NCI-H2227 treated with DMSO at 0.1 percent for 48 hours (cell line): ENCODE results near the gene PDPK1.
"Not testable (repeated sequence)": the region's sequence is repeated elsewhere in the genome, so short reads cannot be mapped to it uniquely, and the experiment has no call there.

Experiments
- DNase-seq: peaks from one replicate; lab custom pipeline; 2025; lab: John Stamatoyannopoulos, UW

The PDPK1 gene

DNA sequence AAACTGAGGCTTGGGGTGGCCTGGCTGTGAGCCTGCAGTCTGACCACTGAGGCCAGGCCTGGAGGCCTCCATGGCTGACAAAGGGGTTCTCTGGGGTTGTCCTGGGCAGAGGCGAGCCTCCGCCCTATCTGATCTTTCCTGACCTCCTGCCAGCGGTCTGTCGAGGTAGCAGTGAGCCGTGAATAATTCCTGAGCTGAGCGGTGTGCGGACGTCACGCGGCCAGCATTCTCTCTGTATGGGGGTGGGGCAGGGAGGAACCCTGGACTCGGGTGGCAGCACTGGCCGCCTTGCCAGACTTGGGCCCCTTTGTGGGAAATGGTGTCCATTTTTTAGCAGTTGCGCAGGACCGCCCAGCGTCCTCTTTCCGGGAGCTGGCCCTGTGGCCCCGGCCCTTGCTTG, 74.1 kb downstream of the PDPK1 start:
- not testable (repeated sequence) for DNase-seq

DNA sequence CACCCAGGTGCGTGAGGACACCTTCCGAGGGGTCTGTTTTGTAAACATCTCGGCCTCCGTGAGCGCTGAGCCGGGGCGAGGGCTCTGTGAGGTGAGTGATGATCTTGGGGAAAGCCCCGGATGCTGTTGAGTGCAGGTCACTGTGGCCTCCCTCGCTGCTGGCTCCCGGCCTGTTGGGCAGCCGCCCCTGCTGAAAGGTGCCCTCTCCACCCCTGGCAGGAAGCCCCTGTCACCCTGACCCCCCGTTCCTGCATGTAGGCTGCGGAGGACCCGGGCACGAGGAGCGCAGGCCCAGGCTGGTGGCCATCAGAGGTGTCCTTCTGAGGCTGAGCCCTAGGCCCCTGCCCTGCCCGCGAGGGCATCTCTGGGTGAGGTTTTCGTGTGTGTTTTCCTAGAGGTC, 75.4 kb downstream of the PDPK1 start:
- DNase-seq = not testable (repeated sequence)

DNA sequence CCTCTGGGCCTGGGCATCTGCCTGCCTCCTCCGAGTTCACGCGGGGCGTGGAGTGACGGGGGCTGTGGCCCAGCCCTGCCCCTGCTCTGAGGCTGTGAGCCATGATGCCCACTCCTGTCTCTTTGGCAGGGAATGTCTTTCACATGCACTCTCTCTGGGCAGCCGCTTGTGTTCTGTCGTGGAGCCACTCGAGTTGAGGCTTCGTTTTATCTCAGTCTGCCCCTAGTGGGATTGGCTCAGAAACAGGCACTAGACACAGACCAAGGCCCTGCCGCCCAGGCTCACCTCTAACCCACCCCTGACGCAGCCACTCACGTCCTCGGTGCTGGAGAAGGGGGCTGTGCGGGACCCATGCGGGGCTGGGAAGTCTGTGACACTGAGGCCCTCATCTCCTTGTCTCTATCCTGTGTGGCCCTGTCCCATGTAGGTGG, 77.0 kb downstream of the PDPK1 start:
- no peak for DNase-seq

DNA sequence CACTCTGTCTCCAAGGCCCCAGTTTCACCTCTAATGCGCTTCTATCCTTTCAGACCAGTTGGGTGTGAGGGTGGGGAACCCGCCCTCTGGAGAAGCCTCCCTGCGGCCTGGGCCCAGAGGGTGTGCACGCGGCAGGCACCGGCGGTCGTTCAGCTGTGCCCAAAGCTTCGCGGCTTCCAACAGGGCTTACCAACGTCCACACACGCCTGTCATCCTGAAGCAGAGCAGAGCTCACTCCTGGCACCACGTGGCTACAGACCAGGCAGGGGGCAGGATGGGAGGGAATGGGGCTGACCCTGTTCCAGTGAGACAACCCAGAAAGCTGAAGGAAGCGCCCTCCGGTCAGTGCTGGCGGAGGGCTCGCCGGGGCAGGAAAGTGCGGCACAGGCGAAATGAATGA, 81.1 kb downstream of the PDPK1 start:
- DNase-seq = not testable (repeated sequence)

DNA sequence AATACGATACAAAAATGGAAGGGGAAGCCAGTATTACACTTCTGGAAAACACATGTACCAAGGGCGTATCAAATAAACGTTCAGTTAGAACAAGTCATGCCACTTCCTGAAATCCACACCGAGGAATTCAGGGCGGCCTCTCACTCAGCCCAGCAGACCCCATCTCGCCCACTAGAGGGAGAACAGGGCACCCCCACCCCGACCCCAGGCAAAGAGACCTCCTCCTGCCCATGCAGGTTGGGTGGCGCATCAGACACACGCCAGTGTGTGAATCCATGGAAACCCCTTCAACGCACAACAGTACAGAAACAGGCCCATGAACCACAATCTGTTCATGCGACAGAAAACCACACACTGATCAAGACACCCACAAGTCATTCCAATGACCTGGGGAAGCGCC, 81.8 kb downstream of the PDPK1 start:
- not testable (repeated sequence) for DNase-seq

DNA sequence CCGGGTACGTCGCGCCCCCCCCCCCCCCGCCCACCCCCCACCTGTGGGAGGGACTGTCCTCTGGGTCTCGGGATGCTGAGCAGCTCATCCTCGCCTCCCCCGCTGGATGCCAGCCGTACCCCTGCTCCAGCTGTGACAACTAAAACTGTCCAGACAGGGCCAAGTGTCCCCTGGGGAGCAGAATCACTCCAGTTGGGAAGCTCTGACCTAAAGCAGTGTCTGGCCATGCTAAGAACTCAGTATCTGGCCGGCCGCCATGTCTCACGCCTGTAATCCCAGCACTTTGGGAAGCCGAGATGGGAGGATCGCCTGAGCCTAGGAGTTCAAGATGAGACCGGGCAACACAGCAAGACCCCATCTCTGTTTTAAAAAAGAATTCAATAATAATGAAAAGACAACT, 83.0 kb downstream of the PDPK1 start:
- not testable (repeated sequence) for DNase-seq

DNA sequence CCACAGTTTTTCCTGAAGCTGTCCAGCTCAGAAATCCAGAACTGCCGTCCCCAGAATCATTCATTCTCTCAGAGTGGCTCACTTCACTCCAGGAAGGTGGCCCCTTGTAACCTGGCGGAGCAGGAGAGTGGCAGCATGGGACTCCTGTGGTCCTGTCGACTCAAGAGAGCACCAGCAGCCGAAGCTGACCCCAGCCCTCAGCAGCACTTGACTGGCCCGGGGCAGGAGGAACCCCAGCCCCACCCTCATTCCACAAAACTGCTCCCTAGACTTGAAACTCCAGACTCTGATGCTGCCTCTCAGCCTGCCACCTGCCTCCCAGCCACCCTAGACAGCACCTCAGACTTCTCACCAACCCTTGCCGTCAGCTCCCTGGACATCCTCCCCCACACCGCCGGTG, 83.6 kb downstream of the PDPK1 start:
- DNase-seq = not testable (repeated sequence)

DNA sequence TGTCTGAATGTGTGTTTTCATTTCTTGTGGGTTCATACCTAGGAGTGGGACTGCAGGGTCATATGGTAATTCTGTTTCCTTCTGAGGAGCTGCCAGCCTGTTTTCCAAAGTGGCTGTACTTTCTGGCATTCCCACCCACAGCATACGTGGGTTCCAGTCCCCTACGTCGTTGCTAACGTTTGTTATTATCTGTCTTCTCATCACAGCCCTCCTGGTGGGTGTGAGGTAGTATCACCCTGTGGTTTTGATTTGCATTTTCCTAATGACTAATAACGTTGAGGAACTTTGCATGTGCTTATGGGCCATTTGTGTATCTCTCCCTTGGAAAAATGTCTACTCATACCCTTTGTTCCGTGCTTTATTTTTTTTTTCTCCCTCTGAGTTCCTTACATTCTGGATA, 89.3 kb downstream of the PDPK1 start:
- DNase-seq = not testable (repeated sequence)

DNA sequence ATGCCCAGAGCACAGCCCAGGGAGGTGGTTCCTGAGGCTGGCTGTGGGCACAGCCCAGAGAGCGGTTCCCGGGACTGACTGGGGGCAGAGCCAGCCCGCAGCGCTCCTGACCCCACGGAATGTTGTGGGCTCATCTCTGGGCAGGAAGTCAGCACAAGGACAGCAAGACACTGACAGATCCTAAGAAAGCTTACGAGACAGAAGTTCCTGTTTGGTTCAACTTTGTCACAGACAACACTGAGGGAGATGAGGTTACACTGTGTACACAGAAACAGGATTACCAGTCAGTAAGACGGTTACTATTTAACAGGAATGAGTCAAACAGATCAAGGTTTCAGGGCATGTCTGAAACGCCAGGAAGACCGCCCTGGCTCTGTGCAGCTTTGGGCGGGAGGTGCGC, 93.4 kb downstream of the PDPK1 start:
- DNase-seq = not testable (repeated sequence)

DNA sequence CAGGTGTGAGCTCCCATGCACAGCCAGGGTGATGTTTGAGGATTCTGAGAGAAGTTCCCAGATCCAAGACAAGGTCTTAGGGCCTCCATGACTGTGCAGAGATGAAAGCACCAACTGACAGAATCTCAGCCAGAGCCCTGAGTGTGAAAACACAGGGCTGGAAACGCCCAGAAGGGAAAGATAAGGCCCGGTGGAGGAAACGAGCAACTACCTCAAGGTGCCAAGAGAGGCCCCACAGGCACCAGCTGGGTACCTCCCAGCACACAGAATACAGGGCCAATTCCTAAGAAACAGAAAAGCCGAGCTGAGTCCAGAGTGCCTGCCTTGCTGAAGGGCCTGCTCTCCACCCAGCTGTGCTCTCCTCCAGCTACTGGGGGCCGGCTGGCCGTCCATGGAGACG, 94.5 kb downstream of the PDPK1 start:
- not testable (repeated sequence) for DNase-seq

DNA sequence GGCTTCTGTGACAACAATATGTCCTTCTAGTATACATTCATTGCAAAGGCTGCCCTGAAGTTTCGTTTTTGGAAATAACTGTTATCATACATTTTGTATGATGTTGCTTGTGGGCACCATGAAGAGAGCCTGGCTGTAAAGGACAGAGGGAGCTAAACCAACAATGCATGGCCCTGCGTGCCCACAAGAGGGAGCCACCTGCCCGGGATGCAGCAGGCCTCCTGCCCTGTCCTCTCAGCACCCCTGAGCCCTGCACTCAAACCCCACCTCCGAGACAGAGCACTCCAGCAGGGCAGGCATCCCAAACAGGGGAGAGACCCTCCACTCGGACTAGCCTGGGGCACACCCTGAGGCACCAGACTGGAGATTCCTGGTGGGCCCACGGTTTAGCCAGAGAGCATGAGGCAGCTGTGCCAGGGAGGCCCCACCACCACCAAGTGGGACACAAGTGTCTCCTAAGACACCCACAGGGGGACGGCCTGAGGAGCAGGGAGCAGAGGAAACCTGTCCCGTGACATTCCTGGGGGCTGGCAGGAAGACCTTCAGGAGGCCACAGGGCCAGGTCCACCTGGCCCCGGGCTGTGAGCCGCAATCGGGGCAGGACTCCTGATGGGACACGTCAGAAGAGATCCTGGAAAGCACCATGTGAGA, 101.4 kb downstream of the PDPK1 start:
- DNase-seq = not testable (repeated sequence)

DNA sequence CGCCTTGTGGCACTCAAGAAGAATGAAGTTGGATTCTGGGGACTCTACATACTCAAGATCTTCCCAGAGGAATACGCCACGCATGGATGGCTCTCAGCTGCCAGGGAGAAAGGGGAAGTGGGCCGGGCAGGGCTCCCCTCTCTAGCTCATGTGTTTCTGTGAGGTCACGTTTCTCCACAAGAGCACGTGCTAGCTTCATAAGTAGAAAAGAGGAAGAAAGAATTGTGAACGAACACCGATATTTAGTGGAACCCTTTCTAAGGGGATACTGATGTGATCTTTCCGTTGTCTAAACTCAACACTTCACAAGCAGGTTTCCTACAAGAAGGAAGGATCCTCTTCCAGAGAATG, 101.9 kb downstream of the PDPK1 start:
- not testable (repeated sequence) for DNase-seq

DNA sequence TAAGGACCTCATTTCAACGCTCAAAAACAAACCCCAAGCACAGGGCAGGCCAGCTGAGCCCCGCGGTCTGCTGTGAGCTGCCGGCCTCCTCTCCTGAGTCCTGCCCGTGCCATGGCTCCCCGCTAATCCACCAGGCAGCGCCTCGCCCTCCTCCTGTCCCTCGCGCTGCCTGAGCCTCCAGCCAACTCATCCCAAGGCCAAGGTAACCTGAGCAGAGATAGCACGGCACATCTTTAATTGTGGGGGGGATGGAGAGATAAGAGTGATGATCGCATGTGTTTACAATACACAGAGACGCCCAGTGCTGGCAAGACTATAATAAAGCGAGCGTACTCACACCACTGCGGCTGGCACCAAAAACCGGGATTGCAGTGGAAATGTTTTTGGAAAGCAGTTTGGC, 104.7 kb downstream of the PDPK1 start:
- DNase-seq = not testable (repeated sequence)

DNA sequence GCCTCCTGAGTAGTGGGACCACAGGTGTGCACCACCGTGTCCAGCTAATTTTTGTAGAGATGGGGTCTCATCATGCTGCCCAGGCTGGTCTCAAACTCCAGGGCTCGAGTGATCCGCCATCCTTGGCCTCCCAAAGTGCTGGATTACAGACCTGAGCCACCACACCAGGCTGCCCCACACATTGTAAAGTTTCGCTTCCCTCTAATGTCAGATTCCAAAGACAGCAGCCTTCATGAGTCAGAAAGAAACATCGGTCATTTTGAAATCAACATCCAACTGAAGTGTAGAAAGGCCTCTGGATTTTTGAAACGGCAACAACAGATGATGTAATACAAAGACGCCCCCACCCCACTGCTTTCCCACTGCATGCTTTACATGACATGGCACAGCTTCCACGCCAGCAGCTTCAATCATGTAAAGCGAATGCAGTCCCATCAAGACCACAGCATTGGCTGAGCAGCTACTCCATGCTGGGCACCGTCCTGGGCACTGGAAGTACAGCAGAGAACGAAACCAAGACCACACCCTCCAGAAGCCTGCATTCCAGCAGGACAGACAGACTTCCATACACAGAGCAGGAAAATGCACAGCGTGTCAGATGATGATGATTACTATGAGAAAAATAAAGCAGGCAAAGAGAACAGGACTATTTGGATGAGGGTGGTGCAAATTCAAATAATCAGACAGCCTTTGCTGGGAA, 107.1 kb downstream of the PDPK1 start:
- DNase-seq = not testable (repeated sequence)

DNA sequence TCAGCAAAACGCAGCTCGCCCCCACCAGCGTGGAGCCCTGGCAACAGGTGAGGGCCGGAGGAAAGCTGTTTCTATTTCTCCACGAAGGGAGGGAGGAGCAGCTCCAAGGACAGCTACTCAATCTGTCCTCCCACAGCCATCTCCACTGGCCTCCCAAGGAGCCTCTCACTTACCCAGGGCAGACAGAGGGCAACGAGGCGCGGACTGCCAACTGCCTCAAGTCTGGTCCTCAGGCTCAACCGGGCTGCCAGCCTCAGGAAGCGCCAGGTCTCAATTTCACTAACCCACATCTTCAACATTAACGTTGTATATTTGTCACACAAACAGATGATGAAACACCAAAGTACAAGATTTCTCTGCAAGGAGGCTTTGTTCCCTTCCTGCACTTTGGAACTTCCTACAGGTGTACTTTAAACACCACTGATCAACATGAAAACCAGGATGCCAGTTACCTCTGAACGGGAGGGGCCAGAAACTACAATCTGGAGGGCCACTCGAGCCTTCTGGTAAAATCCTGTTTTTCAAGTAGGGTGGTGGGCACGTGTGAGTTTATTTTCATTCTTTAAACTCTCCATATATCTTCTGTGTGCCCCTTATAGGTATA, 113.5 kb downstream of the PDPK1 start:
- DNase-seq = not testable (repeated sequence)
